Effector memory CD4-positive, alpha-beta T cell (primary cell): ENCODE results near the gene CLDN19.

Experiments
- DNase-seq, 3 donors: peaks; one replicate each; pipeline ENCODE4 v3.0.0-alpha.2; 2020
- H3K27ac ChIP-seq: 2 replicates; pipeline ENCODE4 v1.7.0; 2013; ENCODE audit warnings: mild to moderate bottlenecking, low read length, moderate library complexity; ENCODE audit not compliant: insufficient read depth, poor library complexity, severe bottlenecking
- H3K27me3 ChIP-seq: replicated peaks from 2 replicates; pipeline ENCODE4 v1.7.0; 2013; ENCODE audit warnings: mild to moderate bottlenecking, low read length; ENCODE audit not compliant: insufficient read depth, control insufficient read depth, poor library complexity, severe bottlenecking
- H3K36me3 ChIP-seq: 2 replicates; pipeline ENCODE4 v1.7.0; 2013; ENCODE audit warnings: mild to moderate bottlenecking, low read length, moderate library complexity; ENCODE audit not compliant: control insufficient read depth, insufficient read depth
- H3K4me1 ChIP-seq: 2 replicates; pipeline ENCODE4 v1.7.0; 2013; ENCODE audit warnings: low read length, mild to moderate bottlenecking; ENCODE audit not compliant: control insufficient read depth, insufficient read depth, poor library complexity, severe bottlenecking
- H3K4me3 ChIP-seq: 2 replicates; pipeline ENCODE4 v1.7.0; 2013; ENCODE audit warnings: low read length, low read depth, mild to moderate bottlenecking; ENCODE audit not compliant: insufficient read depth, poor library complexity, severe bottlenecking
- H3K9me3 ChIP-seq: 2 replicates; pipeline ENCODE4 v1.7.0; 2013; ENCODE audit warnings: mild to moderate bottlenecking, low read length, moderate library complexity; ENCODE audit not compliant: control insufficient read depth

CLDN19 gene

DNA sequence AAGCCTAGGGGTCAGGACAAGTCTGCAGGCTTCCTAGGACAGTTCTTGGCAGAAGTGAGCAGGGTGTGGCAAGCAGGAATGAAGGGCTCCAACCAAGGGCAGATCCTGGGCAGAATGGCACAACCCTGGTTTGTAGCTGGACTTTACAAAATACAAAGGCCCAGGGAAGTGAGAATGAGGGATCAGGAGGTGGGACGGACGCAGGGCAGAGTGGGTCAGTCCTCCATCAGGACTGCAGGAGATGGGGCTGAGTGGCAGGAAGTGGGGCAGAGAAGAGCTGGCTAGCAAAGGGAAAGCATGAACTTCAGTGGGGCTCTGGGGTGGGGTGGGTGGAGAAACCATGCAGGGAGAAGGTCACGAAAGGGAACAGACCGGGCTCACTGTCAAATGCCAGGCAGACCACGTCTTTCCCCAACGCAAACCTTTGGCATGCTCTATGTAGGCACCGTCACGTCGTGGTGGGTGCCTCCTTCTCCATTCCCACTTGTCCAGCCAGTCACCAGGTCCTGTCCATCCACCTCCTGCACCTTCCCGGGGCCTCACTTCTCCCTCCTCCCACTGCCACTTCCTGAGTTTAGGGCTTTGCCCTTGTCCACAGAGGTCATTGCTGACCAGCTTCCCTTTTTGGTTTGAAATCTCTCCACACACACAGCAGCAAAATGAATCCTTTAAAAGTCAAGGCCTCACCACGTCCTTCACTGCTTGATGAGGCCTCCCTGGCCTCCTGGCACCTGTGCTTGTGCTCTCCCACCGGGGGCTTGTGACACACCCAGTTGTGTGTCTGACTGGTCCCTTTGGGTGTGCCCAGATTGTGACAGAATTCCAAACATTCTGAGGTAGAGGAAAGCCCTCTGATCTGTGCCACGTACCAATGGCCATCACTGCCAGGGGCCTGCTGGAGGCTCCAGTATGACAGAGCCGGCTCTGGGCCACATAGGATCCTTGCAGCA, 8.7 kb upstream of the CLDN19 start:
- Histone ChIP-seq H3K4me3 (no peak overlapping the region), H3K9me3 (no peaks in the 10 kb centered on the region), H3K27me3 (no peaks in the 10 kb centered on the region), H3K4me1 (no peaks in the 10 kb centered on the region), H3K36me3 (peaks cover 46% of the 10 kb centered on the region), H3K27ac (no peak overlapping the region)
- no peak for DNase-seq

DNA sequence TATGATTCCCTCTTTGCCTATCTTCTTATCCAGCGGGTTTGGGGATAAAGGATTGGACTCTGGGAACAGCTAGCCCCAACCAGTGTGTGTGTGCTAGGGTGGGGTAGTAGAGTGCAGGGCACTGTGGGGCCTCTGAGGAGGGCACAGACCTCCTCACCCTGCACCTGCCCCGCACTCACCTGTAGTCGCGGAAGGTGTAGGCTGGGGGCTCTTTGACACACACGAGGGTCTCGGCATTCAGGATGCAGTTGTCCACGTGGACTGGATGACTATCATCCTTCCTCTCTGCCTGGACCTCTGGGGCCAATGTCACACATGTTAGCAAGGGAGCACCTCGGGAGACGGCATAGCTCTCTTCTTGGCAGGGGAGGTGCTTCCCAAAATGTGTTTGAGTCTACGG, 8.0 kb upstream of the CLDN19 start:
- no peaks in the 10 kb centered on the region for H3K27me3 ChIP-seq
- H3K4me1 ChIP-seq, result no peaks in the 10 kb centered on the region
- no peak overlapping the region for H3K27ac ChIP-seq
- DNase-seq, result no peak
- peaks cover 42% of the 10 kb centered on the region for H3K36me3 ChIP-seq
- H3K4me3 ChIP-seq, result no peak overlapping the region
- H3K9me3 ChIP-seq, result no peaks in the 10 kb centered on the region

DNA sequence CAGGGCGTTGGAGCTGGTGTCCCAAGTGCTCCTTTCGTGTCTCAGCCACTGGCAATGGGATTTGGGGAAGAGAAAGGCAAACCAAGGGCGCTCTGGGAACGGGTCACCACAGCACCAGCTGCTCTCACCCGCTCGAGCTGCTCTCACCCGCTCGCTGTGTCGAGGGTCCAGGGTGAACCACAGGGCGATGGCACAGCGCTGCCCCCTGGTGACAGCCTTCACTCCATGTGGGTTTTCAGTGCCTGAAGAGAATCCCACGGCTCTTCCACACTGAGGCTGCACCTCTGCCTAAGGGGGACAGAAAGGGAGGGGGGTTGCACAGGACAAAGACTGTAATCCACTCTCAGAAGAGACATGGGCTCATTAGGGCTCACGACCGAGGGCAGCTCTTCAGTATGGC, 7.1 kb upstream of the CLDN19 start:
- Histone ChIP-seq H3K36me3 (peaks cover 33% of the 10 kb centered on the region), H3K27ac (no peak overlapping the region), H3K27me3 (no peaks in the 10 kb centered on the region), H3K9me3 (no peaks in the 10 kb centered on the region), H3K4me3 (no peak overlapping the region), H3K4me1 (no peaks in the 10 kb centered on the region)
- peak in 1 of 3 donors; percentile 23 for DNase-seq

DNA sequence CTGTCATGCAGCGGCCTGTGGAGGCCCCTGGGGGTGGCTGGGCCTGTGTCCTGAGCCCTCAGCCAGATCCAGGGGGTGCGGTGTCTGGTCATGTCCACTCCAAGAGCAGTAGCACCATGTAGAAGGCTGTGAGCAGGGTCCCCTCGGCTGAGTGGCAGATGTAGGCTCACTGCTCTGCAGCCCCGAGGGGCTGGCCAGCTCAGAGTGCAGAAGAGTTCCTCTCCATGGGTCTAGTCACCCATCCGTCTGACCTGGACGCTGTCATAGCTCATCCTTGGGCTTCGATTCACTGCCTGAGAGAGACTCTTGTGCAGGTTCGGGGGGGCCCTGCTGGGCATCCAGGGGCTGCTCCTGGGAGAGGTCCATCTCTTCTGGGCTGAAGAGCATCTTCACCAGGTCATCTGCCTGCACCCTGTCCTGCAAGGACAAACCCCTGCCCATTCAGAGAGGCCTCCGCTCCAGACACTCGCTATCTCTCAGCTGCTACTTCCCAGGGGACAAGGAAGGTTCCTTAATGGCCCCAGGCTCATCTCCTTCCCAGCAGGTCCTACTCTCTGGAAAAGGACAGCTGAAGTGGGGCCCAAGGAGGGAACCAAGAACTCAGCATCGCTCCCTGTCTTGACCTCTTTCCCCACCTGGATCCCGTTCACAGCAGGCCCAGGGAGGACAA, 6.5 kb upstream of the CLDN19 start:
- no peaks in the 10 kb centered on the region for H3K4me1 ChIP-seq
- no peak overlapping the region for H3K27ac ChIP-seq
- no peaks in the 10 kb centered on the region for H3K9me3 ChIP-seq
- no peak for DNase-seq
- no peaks in the 10 kb centered on the region for H3K27me3 ChIP-seq
- H3K36me3 ChIP-seq, result peaks cover 28% of the 10 kb centered on the region
- H3K4me3 ChIP-seq, result no peak overlapping the region

DNA sequence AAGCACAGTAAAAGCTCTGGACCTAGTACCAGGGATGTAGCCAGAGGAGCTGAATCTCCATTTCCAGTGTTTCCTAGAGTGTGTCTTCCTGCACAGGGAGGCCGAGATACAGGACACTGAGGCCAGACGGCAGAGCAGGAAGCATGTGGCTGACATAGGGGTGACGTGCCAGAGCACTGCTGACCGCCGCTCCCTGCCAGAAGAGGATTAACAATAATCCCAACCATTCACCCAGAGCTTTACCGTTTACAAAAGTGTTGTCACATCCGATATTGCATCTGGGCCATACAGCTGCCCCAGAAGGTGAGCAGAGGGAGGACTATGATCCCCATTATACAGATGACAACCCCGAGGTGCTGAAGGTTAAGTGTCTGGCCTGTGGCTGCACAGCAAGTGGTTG, 5.8 kb upstream of the CLDN19 start:
- DNase-seq, result no peak
- Histone ChIP-seq H3K9me3 (no peaks in the 10 kb centered on the region), H3K4me1 (no peaks in the 10 kb centered on the region), H3K4me3 (no peak overlapping the region), H3K36me3 (peaks cover 28% of the 10 kb centered on the region), H3K27ac (no peak overlapping the region), H3K27me3 (no peaks in the 10 kb centered on the region)

DNA sequence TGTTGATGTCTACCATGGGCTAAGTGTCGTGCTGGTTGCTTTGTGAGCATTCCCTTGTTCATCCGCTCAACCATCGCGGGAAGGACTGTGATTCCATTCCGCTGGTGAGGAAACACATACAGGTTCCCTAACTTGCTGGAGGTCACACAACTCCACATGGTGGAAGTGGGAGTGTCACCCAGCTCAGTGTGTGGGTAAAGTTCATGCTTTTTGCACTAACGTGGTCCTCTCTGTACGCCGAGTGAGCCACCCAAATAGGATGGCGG, 4.0 kb upstream of the CLDN19 start:
- no peak overlapping the region for H3K4me3 ChIP-seq
- no peak overlapping the region for H3K27ac ChIP-seq
- H3K27me3 ChIP-seq, result no peaks in the 10 kb centered on the region
- no peaks in the 10 kb centered on the region for H3K4me1 ChIP-seq
- DNase-seq, result no peak
- peaks cover 16% of the 10 kb centered on the region for H3K36me3 ChIP-seq
- no peaks in the 10 kb centered on the region for H3K9me3 ChIP-seq

DNA sequence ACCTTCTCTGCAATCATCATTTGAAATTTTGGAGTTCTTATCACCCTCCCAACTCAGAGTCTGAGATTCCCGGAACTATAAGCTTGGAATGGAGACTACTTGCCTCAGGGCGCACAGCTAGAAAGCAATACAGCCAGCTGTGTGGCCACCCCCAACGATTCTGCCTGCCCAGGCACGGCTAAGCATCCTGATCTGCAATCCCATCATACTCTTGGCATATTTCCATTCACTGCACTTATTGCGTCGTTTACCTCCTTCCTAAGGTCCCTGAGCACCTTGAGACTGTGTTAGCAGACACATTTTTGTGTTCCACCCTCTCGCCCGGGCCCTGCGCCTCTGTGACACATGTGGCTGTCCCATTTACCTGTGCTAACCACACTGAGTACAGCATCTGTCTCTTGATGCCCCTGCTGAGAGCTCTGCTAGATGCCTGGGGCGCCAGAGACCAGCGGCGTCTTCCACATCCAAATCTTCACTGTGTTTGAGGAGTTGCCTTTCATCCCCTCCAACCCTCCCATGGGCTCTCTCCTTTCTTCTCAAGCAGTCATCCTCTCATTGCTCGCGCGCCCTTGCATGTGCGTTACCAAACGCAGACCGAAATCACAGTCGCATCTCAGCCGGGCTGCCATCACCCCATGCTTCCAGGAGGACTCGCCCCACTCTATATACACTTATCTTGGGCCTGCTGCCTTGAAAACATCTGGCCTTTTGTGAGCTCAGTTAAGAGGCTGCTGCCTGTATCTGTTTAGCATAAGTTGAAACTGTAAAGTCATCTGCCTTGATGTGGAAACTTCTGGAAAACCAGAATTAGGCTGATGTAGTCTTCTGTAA, 3.5 kb upstream of the CLDN19 start:
- no peak overlapping the region for H3K4me3 ChIP-seq

DNA sequence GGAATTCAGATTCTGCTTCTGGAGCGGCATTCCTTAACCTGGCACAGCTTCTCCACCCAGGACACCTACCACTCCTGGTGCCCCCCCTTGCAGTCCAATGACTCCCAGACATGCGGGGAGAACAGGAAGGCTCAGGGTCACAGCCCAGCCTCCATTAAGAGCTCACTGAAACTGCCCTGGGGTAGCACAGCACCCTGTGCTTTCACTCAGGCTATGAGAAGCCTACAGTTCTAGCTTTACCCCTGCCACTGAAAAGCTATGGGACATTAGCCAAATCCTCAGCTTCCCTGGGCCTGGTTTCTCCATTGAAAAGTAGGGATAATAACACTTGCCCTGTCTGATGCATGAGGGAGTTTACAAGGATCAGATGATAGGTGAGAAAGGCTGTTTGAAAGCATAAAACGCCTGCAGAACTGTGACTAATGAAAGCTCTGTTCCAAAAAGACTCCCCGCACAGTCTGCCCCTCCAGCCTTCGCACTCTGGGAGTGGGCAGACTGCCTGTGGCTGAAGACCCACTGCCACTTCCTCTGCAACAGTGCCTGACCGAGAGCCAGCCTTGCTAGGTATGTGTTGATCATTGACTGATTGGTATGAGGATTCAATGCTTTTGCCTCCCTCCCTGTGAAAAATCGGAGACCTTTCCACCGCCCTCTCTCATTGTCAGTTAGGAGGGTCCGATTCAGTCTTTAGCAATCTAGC, 2.7 kb upstream of the CLDN19 start:
- no peak overlapping the region for H3K4me3 ChIP-seq
- no peaks in the 10 kb centered on the region for H3K27me3 ChIP-seq
- peaks cover 10% of the 10 kb centered on the region for H3K36me3 ChIP-seq
- H3K27ac ChIP-seq, result no peak overlapping the region
- no peaks in the 10 kb centered on the region for H3K9me3 ChIP-seq
- no peak for DNase-seq
- H3K4me1 ChIP-seq, result no peaks in the 10 kb centered on the region

More for the DNA sequence above, 3.5 kb upstream of the CLDN19 start:
- Histone ChIP-seq H3K36me3 (peaks cover 14% of the 10 kb centered on the region), H3K9me3 (no peaks in the 10 kb centered on the region), H3K27me3 (no peaks in the 10 kb centered on the region), H3K4me1 (no peaks in the 10 kb centered on the region), H3K27ac (no peak overlapping the region)
- no peak for DNase-seq

DNA sequence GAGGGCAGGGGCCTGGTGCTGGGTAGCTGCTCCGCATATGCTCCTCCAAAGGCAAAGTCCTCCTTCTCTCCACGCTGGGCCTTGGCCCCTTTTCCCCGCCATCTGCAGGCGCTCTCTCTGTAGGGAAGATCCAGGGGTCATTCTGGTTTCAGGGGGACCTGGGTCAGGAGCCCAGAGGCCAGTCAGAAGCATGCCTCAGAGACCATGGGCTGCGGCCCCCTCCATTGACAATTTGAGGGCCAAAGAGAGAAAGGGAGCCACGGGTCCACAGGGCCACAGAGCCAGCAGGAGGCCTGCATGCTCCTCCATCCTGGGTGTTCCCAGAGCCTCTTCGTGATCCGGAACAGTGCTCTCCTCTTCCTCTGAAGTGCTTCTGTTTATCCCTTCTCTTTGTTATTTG, 2.1 kb upstream of the CLDN19 start:
- H3K27ac ChIP-seq, result no peak overlapping the region
- H3K4me1 ChIP-seq, result no peaks in the 10 kb centered on the region
- peaks cover 9% of the 10 kb centered on the region for H3K36me3 ChIP-seq
- no peak for DNase-seq
- H3K4me3 ChIP-seq, result no peak overlapping the region
- no peaks in the 10 kb centered on the region for H3K27me3 ChIP-seq
- no peaks in the 10 kb centered on the region for H3K9me3 ChIP-seq
